Measurements from ENCODE around the gene BMP6. TPM values are rescaled to one million over a fixed set of nuclear protein-coding genes. Genes with fewer than 3 reads are reported as not detected.

BMP6 gene
- total RNA-seq, 4 donors from 2014 or later, result 1.7 to 8.3 (median 3.3) TPM

- TF ChIP-seq CTCF (IDR thresholded peaks at IDR 0.05 in 4 of 5, conservative IDR thresholded peaks at IDR 0.05 in 1 of 5) (no peak), POLR2A (IDR thresholded peaks at IDR 0.05) (no peak)
- in situ Hi-C loops (cut with MboI; ENCODE audit: low sequenced_read_pairs in 4 of 4), result no loop called here
- Histone ChIP-seq H3K4me3 (no peak overlapping the region), H3K27ac (no peak overlapping the region), H3K27me3 (peaks cover 0 to 3% (median 0%) of the 10 kb centered on the region in 3 donors), H3K36me3 (no peaks in the 10 kb centered on the region), H3K9me3 (no peaks in the 10 kb centered on the region), H3K4me1 (no peaks in the 10 kb centered on the region)
- no peak for ATAC-seq
- intact Hi-C loops (cut with DNase I; ENCODE audit: low total_unique reads), result no loop called here
- DNase-seq, result no peak
Measured at GRCh38 chr6:7770111-7770510, 44.2 kb downstream of the BMP6 start.

- Histone ChIP-seq H3K4me1 (no peaks in the 10 kb centered on the region), H3K9me3 (no peaks in the 10 kb centered on the region), H3K27ac (no peak overlapping the region), H3K27me3 (no peaks in the 10 kb centered on the region), H3K4me3 (no peak overlapping the region), H3K36me3 (no peaks in the 10 kb centered on the region)
- in situ Hi-C loops (cut with MboI; ENCODE audit: low sequenced_read_pairs in 4 of 4) (no loop called here), intact Hi-C loops (cut with DNase I; ENCODE audit: low total_unique reads) (no loop called here)
- no peak for DNase-seq
- no peak for TF ChIP-seq POLR2A (IDR thresholded peaks at IDR 0.05)
- ATAC-seq, result no peak
Measured at GRCh38 chr6:7770601-7771000, 44.7 kb downstream of the BMP6 start.

GRCh38 chr6:7773322-7773721 lies 47.4 kb downstream of the BMP6 start:
- no peak overlapping the region for H3K4me3 ChIP-seq
- H3K9me3 ChIP-seq, result no peaks in the 10 kb centered on the region
- DNase-seq (no peak), ATAC-seq (no peak)
- no peak overlapping the region for H3K27ac ChIP-seq
- in situ Hi-C loops (cut with MboI; ENCODE audit: low sequenced_read_pairs in 4 of 4), result no loop called here
- H3K4me1 ChIP-seq, result no peaks in the 10 kb centered on the region
- no peak for TF ChIP-seq CTCF (IDR thresholded peaks at IDR 0.05 in 4 of 5, conservative IDR thresholded peaks at IDR 0.05 in 1 of 5)
- no peak for TF ChIP-seq POLR2A (IDR thresholded peaks at IDR 0.05)
- H3K27me3 ChIP-seq, result no peaks in the 10 kb centered on the region
- no peaks in the 10 kb centered on the region for H3K36me3 ChIP-seq
- intact Hi-C loops (cut with DNase I; ENCODE audit: low total_unique reads), result no loop called here

GRCh38 chr6:7773914-7774313 lies 48.0 kb downstream of the BMP6 start:
- intact Hi-C loops (cut with DNase I; ENCODE audit: low total_unique reads) (no loop called here), in situ Hi-C loops (cut with MboI; ENCODE audit: low sequenced_read_pairs in 4 of 4) (no loop called here)

GRCh38 chr6:7776509-7776908 lies 50.6 kb downstream of the BMP6 start:
- no peak for TF ChIP-seq POLR2A (IDR thresholded peaks at IDR 0.05)
- TF ChIP-seq CTCF (IDR thresholded peaks at IDR 0.05 in 4 of 5, conservative IDR thresholded peaks at IDR 0.05 in 1 of 5), result no peak
- no peak for ATAC-seq
- Histone ChIP-seq H3K9me3 (no peaks in the 10 kb centered on the region), H3K27me3 (no peaks in the 10 kb centered on the region), H3K4me1 (no peaks in the 10 kb centered on the region), H3K36me3 (no peaks in the 10 kb centered on the region), H3K4me3 (no peak overlapping the region), H3K27ac (no peak overlapping the region)
- no peak for DNase-seq
- in situ Hi-C loops (cut with MboI; ENCODE audit: low sequenced_read_pairs in 4 of 4) (no loop called here), intact Hi-C loops (cut with DNase I; ENCODE audit: low total_unique reads) (no loop called here)

More at GRCh38 chr6:7773914-7774313, 48.0 kb downstream of the BMP6 start:
- no peak overlapping the region for H3K27ac ChIP-seq
- H3K4me1 ChIP-seq, result no peaks in the 10 kb centered on the region
- no peak for DNase-seq
- no peak overlapping the region for H3K4me3 ChIP-seq
- no peaks in the 10 kb centered on the region for H3K9me3 ChIP-seq
- ATAC-seq, result no peak
- H3K36me3 ChIP-seq, result no peaks in the 10 kb centered on the region
- TF ChIP-seq POLR2A (IDR thresholded peaks at IDR 0.05) (no peak), CTCF (IDR thresholded peaks at IDR 0.05 in 4 of 5, conservative IDR thresholded peaks at IDR 0.05 in 1 of 5) (no peak)
- H3K27me3 ChIP-seq, result no peaks in the 10 kb centered on the region

Data from gastrocnemius medialis (tissue), 4 donors.